ENCODE results near the gene TACR3.

DNA sequence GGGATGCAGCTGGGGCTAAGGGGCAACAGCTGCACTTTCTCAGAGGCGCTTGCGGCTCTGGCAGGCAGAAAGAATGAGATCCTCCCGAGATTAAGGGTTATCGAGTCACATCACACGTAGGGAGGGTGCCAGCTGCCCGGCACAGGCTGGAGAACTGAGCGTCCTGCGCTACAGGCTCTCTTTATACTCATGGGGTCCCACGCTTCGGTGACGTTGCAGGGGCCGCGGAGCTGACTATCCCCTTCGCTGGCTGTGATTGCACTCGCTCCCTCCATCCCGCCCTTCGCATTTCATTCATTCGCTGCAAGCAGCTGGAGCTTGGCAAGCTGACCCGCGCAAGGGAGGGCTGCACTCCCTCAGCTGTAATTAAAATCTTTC is at the start of gene TACR3:
- TF ChIP-seq, protein P1, sequence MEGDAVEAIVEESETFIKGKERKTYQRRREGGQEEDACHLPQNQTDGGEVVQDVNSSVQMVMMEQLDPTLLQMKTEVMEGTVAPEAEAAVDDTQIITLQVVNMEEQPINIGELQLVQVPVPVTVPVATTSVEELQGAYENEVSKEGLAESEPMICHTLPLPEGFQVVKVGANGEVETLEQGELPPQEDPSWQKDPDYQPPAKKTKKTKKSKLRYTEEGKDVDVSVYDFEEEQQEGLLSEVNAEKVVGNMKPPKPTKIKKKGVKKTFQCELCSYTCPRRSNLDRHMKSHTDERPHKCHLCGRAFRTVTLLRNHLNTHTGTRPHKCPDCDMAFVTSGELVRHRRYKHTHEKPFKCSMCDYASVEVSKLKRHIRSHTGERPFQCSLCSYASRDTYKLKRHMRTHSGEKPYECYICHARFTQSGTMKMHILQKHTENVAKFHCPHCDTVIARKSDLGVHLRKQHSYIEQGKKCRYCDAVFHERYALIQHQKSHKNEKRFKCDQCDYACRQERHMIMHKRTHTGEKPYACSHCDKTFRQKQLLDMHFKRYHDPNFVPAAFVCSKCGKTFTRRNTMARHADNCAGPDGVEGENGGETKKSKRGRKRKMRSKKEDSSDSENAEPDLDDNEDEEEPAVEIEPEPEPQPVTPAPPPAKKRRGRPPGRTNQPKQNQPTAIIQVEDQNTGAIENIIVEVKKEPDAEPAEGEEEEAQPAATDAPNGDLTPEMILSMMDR (IDR thresholded peaks at IDR 0.05) = no peak
- TF ChIP-seq POLR2A (IDR thresholded peaks at IDR 0.05) (no peak), POLR2AphosphoS5 (IDR thresholded peaks at IDR 0.05) (no peak), EP300 (IDR thresholded peaks at IDR 0.05) (no peak)

Data from sigmoid colon (tissue), 4 donors.